Gastroesophageal sphincter (tissue), 4 donors: ENCODE results near the gene CCDC80. TPM values are rescaled to one million over a fixed set of nuclear protein-coding genes. Genes with fewer than 3 reads are reported as not detected.
A peak's percentile ranks its signal among the peaks of the same experiment; 100 is the strongest.

Experiments used
- ATAC-seq: fragments of 150-250 bp; one replicate; pipeline ENCODE4 v1.9.1; 2016; ENCODE audit warnings: mild to moderate bottlenecking, moderate library complexity
- H3K27ac ChIP-seq, 4 donors: fragments of 200-600 bp; sonication (generic) in 3 of 4; 1 replicate in 3 of 4; 2 replicates in 1 of 4; pipeline ENCODE4 v1.5.1; 2016 to 2019
- H3K27me3 ChIP-seq: fragments of 200-600 bp; sonication (generic); one replicate; pipeline ENCODE4 v1.5.1; 2019
- H3K36me3 ChIP-seq, 2 donors: fragments of 200-600 bp; sonication (generic); one replicate each; pipeline ENCODE4 v1.5.1; 2019; ENCODE audit warnings: control low read depth in 1 of 2
- H3K4me1 ChIP-seq, 3 donors: fragments of 200-600 bp; sonication (generic); 1 replicate in 2 of 3; 2 replicates in 1 of 3; pipeline ENCODE4 v1.5.1; 2016 to 2019; ENCODE audit warnings: control low read depth in 2 of 3
- H3K4me3 ChIP-seq, 2 donors: fragments of 200-600 bp; sonication (generic); one replicate each; pipeline ENCODE4 v1.5.1; 2019; ENCODE audit warnings: mild to moderate bottlenecking in 1 of 2, moderate library complexity in 1 of 2
- H3K9me3 ChIP-seq, 3 donors: fragments of 200-600 bp; sonication (generic); one replicate each; pipeline ENCODE4 v1.5.1; 2017 to 2019; ENCODE audit warnings: control low read depth in 2 of 3
- CTCF ChIP-seq, 4 experiments: fragments of 200-600 bp in 2 of 4; fragments of 450-650 bp in 2 of 4; sonication (generic) in 1 of 4; IDR thresholded peaks; one replicate each; pipeline ENCODE4 v1.5.1; 2017 to 2019; ENCODE audit warnings: antibody characterized with exemption in 4 of 4, mild to moderate bottlenecking in 2 of 4, moderate library complexity in 2 of 4
- EP300 ChIP-seq: sonication (generic); formaldehyde crosslinking; IDR thresholded peaks from one replicate; pipeline ENCODE4 v1.6.1; 2017; ENCODE audit warnings: antibody characterized with exemption, mild to moderate bottlenecking
- POLR2A ChIP-seq, 2 donors: fragments of 450-650 bp; IDR thresholded peaks; one replicate each; pipeline ENCODE4 v1.6.1; 2017; ENCODE audit warnings: antibody characterized with exemption in 2 of 2, mild to moderate bottlenecking in 2 of 2, moderate library complexity in 1 of 2
- POLR2AphosphoS5 ChIP-seq: sonication (generic); formaldehyde crosslinking; IDR thresholded peaks from one replicate; pipeline ENCODE4 v1.6.1; 2017; ENCODE audit warnings: antibody characterized with exemption
- WGBS, 2 donors: methylation state at CpG; one replicate each; pipeline ENCODE4 v1.1.5; 2018; ENCODE audit warnings: low coverage in 1 of 2; 5-methylcytosine and 5-hydroxymethylcytosine counted together
- total RNA-seq, 4 donors: library from RNA; depleted of rRNA; stranded (reverse); fragments of >200 nt; gene quantifications; one replicate each; pipeline ENCODE4 v1.1.0, GENCODE V29; 2016

The CCDC80 gene
- total RNA-seq, 4 donors from 2014 or later = 30.8 to 208 (median 138) TPM

- Histone ChIP-seq H3K9me3 (no peaks in the 10 kb centered on the region), H3K4me1 (peaks cover 3 to 61% (median 6%) of the 10 kb centered on the region in 3 donors), H3K27me3 (no peaks in the 10 kb centered on the region), H3K4me3 (no peak overlapping the region), H3K27ac (peak overlapping the region in 2 of 4 donors; percentile 41 to 87), H3K36me3 (no peaks in the 10 kb centered on the region)
- 15 to 47% methylated on average over 2 to 4 of the region's 4 CpGs for WGBS, 2 donors
- peak; percentile 52 for ATAC-seq
- TF ChIP-seq POLR2A (IDR thresholded peaks at IDR 0.05) = no peak
- peak; percentile 86 for TF ChIP-seq POLR2AphosphoS5
Observed at GRCh38 chr3:112627419-112627818, 13.5 kb downstream of the CCDC80 start.

- 95% methylated on average over 1 of the region's 1 CpG; no CpG with 5 or more reads in 1 of the 2 donors for WGBS, 2 donors
- no peaks in the 10 kb centered on the region for H3K27me3 ChIP-seq
- no peak for ATAC-seq
- TF ChIP-seq POLR2A (IDR thresholded peaks at IDR 0.05) = no peak
- TF ChIP-seq POLR2AphosphoS5 = no peak
- TF ChIP-seq CTCF (IDR thresholded peaks at IDR 0.05) = no peak
- no peak for TF ChIP-seq EP300
- H3K36me3 ChIP-seq = peaks cover 0 to 3% of the 10 kb centered on the region in 2 donors
- peaks cover 0 to 24% (median 0%) of the 10 kb centered on the region in 3 donors for H3K4me1 ChIP-seq
- no peak overlapping the region for H3K27ac ChIP-seq
- H3K9me3 ChIP-seq = no peaks in the 10 kb centered on the region
- no peak overlapping the region for H3K4me3 ChIP-seq
Observed at GRCh38 chr3:112623717-112624116, 17.2 kb downstream of the CCDC80 start.

- ATAC-seq = no peak
- TF ChIP-seq POLR2AphosphoS5 = no peak
- TF ChIP-seq POLR2A (IDR thresholded peaks at IDR 0.05) = no peak
- TF ChIP-seq EP300 = no peak
- no peak for TF ChIP-seq CTCF (IDR thresholded peaks at IDR 0.05)
- Histone ChIP-seq H3K4me1 (peaks cover 0 to 18% (median 0%) of the 10 kb centered on the region in 3 donors), H3K36me3 (peaks cover 0 to 8% of the 10 kb centered on the region in 2 donors), H3K27ac (peak overlapping the region in 1 of 4 donors; percentile 11), H3K9me3 (no peaks in the 10 kb centered on the region), H3K27me3 (no peaks in the 10 kb centered on the region), H3K4me3 (no peak overlapping the region)
- 80 to 84% methylated on average over 3 to 5 of the region's 5 CpGs for whole genome bisulfite sequencing, 2 donors
Observed at GRCh38 chr3:112623213-112623612, 17.7 kb downstream of the CCDC80 start.

- ATAC-seq = no peak
- H3K27me3 ChIP-seq = no peaks in the 10 kb centered on the region
- H3K9me3 ChIP-seq = no peaks in the 10 kb centered on the region
- H3K4me3 ChIP-seq = no peak overlapping the region
- H3K27ac ChIP-seq = no peak overlapping the region
- WGBS, 2 donors = 65 to 95% methylated on average over 2 of the region's 2 CpGs
- TF ChIP-seq CTCF (IDR thresholded peaks at IDR 0.05) (no peak), POLR2A (IDR thresholded peaks at IDR 0.05) (no peak), EP300 (no peak), POLR2AphosphoS5 (no peak)
- peaks cover 5 to 47% of the 10 kb centered on the region in 2 donors for H3K36me3 ChIP-seq
- H3K4me1 ChIP-seq = no peaks in the 10 kb centered on the region
Observed at GRCh38 chr3:112619295-112619694, 21.6 kb downstream of the CCDC80 start.

GRCh38 chr3:112617285-112617684 lies 23.7 kb downstream of the CCDC80 start:
- no peak for ATAC-seq
- TF ChIP-seq EP300 = no peak
- no peak for TF ChIP-seq POLR2AphosphoS5
- TF ChIP-seq POLR2A (IDR thresholded peaks at IDR 0.05) = no peak
- no peak for TF ChIP-seq CTCF (IDR thresholded peaks at IDR 0.05)
- no peaks in the 10 kb centered on the region for H3K9me3 ChIP-seq
- H3K27ac ChIP-seq = no peak overlapping the region
- WGBS, 2 donors = 100% methylated on average over 2 of the region's 2 CpGs
- no peak overlapping the region for H3K4me3 ChIP-seq
- H3K4me1 ChIP-seq = no peaks in the 10 kb centered on the region
- H3K36me3 ChIP-seq = peaks cover 5 to 49% of the 10 kb centered on the region in 2 donors
- no peaks in the 10 kb centered on the region for H3K27me3 ChIP-seq
